Measurements from ENCODE around the gene MAP3K1. TPM values are rescaled to one million over a fixed set of nuclear protein-coding genes. Genes with fewer than 3 reads are reported as not detected.
"Not testable (repeated sequence)": the region's sequence is repeated elsewhere in the genome, so short reads cannot be mapped to it uniquely, and the experiment has no call there.

Gene MAP3K1
- 10 to 100 TPM; 20.1 to 20.9 TPM for total RNA-seq

DNA sequence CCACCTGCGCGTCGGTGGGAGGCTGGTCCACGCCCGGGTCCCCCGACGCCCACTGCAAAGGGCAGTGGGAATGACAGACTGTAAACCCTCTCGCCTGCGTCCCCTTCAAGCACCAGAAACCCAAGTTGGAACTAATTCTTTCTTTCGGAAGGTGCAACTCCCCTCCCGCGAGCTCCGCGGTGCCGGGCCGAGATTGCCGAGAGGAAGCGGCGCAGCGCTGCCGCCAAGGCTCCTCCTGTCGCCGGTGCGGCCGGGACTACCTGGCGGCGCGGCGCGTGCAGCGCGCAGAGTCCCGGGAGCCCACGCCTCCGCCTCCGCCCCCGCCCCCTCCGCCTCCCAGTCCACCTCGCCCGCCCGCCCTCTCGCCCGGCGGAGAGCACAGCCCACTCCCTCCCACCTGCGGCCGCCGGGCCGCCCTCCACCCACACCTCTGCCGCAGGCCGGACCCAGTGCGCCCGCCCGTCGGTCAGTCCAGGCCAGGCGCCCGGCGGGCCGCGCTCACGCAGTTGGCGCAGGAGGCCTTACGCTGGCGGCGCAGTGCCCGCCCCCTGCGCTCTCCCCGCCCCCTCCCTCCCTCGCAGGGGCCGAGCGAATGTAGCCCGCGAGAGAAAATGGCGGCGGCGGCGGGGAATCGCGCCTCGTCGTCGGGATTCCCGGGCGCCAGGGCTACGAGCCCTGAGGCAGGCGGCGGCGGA is at the start of gene MAP3K1:
TSS of gene MAP3K1 (plus strand) at position 587 of the 695 bp plus-strand sequence. CDS start at position 612, 25 bp downstream.
- H3K4me1 Mint-ChIP-seq, result peaks cover 37% of the 10 kb centered on the region
- peak within 1 kb of the TSS; percentile 94 for H3K4me3 Mint-ChIP-seq
- peaks cover 6% of the 10 kb centered on the region for H3K27me3 Mint-ChIP-seq
- ATAC-seq (peak; percentile 69), DNase-seq (peak; percentile 80)
- CTCF ChIA-PET, result interaction anchor here (1.3 kb wide), 1 partner anchor 23 kb away, joined by 3 read pairs; no protein-coding TSS in a partner anchor
- no peaks in the 10 kb centered on the region for H3K36me3 Mint-ChIP-seq
- peak within 1 kb of the TSS; percentile 97 for H3K27ac Mint-ChIP-seq
- no peaks in the 10 kb centered on the region for H3K9me3 Mint-ChIP-seq (ENCODE audit: low read depth)

DNA sequence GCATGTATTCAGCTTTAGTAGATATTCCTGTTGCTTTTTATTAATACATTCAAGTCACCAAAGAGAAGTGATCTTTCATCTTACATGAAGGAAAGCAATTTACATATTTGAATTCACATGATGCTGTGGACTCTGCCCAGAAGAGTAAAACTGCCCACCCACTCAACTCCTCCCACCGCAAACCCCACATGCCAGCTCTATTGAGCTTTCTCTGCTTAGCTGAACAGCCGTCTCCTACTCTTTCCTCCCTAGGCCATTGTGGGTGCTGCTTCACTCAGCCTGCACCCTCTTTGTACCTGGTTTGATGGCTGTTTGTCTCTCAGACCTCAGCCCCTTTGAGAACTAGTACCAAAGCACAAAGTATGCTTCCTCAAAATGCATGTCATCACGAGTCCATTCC is 48.4 kb upstream of the MAP3K1 start:
- Mint-ChIP-seq H3K4me3 (no peak overlapping the region), H3K36me3 (no peaks in the 10 kb centered on the region), H3K27ac (no peak overlapping the region), H3K4me1 (no peaks in the 10 kb centered on the region), H3K9me3 (ENCODE audit: low read depth) (no peaks in the 10 kb centered on the region), H3K27me3 (peaks cover 3% of the 10 kb centered on the region)
- DNase-seq (no peak), ATAC-seq (no peak)
- CTCF ChIA-PET, result no interaction called here

DNA sequence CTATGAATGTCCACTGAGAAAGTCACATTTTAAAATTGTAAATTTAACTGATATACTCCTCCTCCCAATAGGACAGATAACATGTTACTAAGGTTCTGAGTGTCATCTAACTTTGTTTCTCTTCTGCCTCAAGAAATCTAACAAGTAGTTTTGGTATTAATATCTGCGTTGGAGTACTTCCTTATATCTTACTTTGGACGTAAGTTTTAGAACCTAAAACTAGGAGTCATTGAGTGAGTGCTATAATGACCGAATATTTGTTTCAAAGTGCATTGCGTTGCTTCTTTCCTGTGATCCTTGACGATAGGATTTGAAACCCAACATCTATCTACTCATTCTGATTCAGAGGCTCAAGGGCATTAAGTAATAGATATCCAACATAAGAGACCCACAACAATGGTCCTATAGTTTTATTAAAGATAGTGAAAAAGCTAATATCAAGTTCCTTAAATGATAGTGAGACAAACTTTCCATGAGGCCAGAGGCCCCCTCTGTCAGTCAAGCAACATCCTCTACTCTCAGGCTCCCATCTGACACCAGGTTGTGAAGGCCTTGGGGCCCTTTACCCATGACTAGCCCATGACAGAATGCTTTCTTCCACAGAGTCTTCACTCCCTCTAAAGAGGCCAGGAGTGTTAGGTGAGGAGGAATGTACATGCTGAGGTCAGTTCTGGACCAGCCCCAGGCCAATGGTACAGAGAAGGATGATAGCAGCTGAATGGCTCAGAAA is 45.3 kb upstream of the MAP3K1 start:
- ATAC-seq, result no peak
- H3K27ac Mint-ChIP-seq, result no peak overlapping the region

GRCh38 chr5:56772767-56773166 is 42.6 kb upstream of the MAP3K1 start:
- no peak overlapping the region for H3K27ac Mint-ChIP-seq
- CTCF ChIA-PET, result interaction anchor here (1.5 kb wide), 1 partner anchor 11 kb away, joined by 4 read pairs; no protein-coding TSS in a partner anchor

More for the DNA sequence above, 45.3 kb upstream of the MAP3K1 start:
- H3K9me3 Mint-ChIP-seq (ENCODE audit: low read depth), result no peaks in the 10 kb centered on the region
- no peaks in the 10 kb centered on the region for H3K4me1 Mint-ChIP-seq
- no peak for DNase-seq
- CTCF ChIA-PET, result no interaction called here
- no peaks in the 10 kb centered on the region for H3K36me3 Mint-ChIP-seq
- H3K4me3 Mint-ChIP-seq, result no peak overlapping the region
- no peaks in the 10 kb centered on the region for H3K27me3 Mint-ChIP-seq

GRCh38 chr5:56774957-56775356 is 40.4 kb upstream of the MAP3K1 start:
- H3K4me1 Mint-ChIP-seq, result no peaks in the 10 kb centered on the region
- DNase-seq, result no peak
- no peaks in the 10 kb centered on the region for H3K9me3 Mint-ChIP-seq (ENCODE audit: low read depth)
- no peak for ATAC-seq
- H3K4me3 Mint-ChIP-seq, result no peak overlapping the region
- no peak overlapping the region for H3K27ac Mint-ChIP-seq
- H3K36me3 Mint-ChIP-seq, result no peaks in the 10 kb centered on the region
- CTCF ChIA-PET, result no interaction called here
- H3K27me3 Mint-ChIP-seq, result peaks cover 14% of the 10 kb centered on the region

More at GRCh38 chr5:56772767-56773166, 42.6 kb upstream of the MAP3K1 start:
- H3K27me3 Mint-ChIP-seq, result peaks cover 4% of the 10 kb centered on the region
- ATAC-seq (no peak), DNase-seq (no peak)
- no peaks in the 10 kb centered on the region for H3K36me3 Mint-ChIP-seq
- no peaks in the 10 kb centered on the region for H3K4me1 Mint-ChIP-seq
- no peaks in the 10 kb centered on the region for H3K9me3 Mint-ChIP-seq (ENCODE audit: low read depth)
- no peak overlapping the region for H3K4me3 Mint-ChIP-seq

DNA sequence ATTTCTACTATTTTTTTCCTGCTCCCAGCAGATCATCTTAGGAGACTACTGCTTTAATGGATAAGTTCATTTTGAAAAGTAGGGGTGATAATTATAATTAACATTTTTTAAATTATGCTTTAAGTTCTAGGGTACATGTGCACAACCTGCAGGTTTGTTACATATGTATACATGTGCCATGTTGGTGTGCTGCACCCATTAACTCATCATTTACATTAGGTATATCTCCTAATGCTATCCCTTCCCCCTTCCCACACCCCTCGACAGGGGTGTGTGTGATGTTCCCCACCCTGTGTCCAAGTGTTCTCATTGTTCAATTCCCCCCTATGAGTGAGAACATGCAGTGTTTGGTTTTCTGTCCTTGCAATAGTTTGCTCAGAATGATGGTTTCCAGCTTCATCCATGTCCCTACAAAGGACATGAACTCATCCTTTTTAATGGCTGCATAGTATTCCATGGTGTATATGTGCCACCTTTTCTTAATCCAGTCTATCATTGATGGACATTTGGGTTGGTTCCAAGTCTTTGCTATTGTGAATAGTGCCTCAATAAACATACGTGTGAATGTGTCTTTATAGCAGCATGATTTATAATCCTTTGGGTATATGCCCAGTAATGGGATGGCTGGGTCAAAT is 39.0 kb upstream of the MAP3K1 start:
- H3K27ac Mint-ChIP-seq; CTCF ChIA-PET; H3K4me1 Mint-ChIP-seq; H3K4me3 Mint-ChIP-seq; H3K36me3 Mint-ChIP-seq; ATAC-seq; DNase-seq; H3K9me3 Mint-ChIP-seq (ENCODE audit: low read depth): not testable (repeated sequence)
- peaks cover 14% of the 10 kb centered on the region for H3K27me3 Mint-ChIP-seq

DNA sequence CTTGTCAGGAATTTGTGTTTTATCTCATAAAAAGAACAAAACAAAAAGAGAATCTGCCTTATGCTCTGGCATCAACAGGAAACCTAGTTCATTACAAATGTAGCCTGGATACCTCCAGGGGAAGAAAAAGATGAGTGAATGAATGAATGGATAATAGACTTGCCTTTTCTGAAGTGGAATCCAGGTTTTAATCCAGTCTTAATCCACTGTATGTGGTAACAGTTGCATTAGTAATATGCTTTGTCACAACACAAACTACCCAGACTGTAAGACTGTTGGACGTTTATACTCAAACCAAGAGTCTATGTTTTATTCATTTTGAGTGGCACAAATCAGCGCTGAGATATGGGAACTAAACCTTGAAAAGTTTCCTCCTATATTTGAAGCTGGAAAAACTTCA is 32.1 kb upstream of the MAP3K1 start:
- CTCF ChIA-PET, result no interaction called here
- Mint-ChIP-seq H3K36me3 (no peaks in the 10 kb centered on the region), H3K9me3 (ENCODE audit: low read depth) (no peaks in the 10 kb centered on the region), H3K27me3 (peaks cover 15% of the 10 kb centered on the region), H3K4me3 (no peak overlapping the region), H3K4me1 (no peaks in the 10 kb centered on the region), H3K27ac (no peak overlapping the region)
- no peak for ATAC-seq
- DNase-seq, result no peak

- DNase-seq (no peak), ATAC-seq (no peak)
- Mint-ChIP-seq H3K36me3 (no peaks in the 10 kb centered on the region), H3K27ac (no peak overlapping the region), H3K27me3 (peaks cover 6% of the 10 kb centered on the region), H3K4me1 (peaks cover under 1% of the 10 kb centered on the region), H3K9me3 (ENCODE audit: low read depth) (no peaks in the 10 kb centered on the region), H3K4me3 (no peak overlapping the region)
- CTCF ChIA-PET, result no interaction called here
Measured at GRCh38 chr5:56786346-56786745, 29.0 kb upstream of the MAP3K1 start.

GRCh38 chr5:56791396-56791795 is 24.0 kb upstream of the MAP3K1 start:
- CTCF ChIA-PET, result no interaction called here
- DNase-seq, result no peak

DNA sequence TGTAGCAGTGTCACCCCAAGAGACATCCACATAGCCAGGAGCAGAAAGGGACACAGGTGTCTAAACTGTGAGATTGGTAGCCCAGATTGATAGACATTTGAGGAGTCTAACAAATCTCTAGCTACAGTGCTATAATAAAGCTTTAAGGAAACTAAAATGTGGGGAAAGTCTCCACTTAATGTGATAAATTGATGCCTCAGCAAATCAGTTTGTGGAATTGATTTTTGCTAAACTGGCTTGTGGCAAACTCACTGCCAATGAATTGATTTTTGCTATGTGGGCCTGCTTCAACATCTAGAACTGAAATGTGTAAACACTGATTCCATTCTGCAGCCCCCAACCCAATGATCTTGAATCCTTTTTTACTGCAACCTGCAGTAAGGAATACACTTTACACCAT is 16.8 kb upstream of the MAP3K1 start:
- no peaks in the 10 kb centered on the region for H3K9me3 Mint-ChIP-seq (ENCODE audit: low read depth)
- peaks cover 33% of the 10 kb centered on the region for H3K27me3 Mint-ChIP-seq
- DNase-seq (no peak), ATAC-seq (no peak)
- no peaks in the 10 kb centered on the region for H3K4me1 Mint-ChIP-seq
- H3K27ac Mint-ChIP-seq, result no peak overlapping the region
- no peak overlapping the region for H3K4me3 Mint-ChIP-seq
- CTCF ChIA-PET, result no interaction called here
- peaks cover 1% of the 10 kb centered on the region for H3K36me3 Mint-ChIP-seq

More at GRCh38 chr5:56791396-56791795, 24.0 kb upstream of the MAP3K1 start:
- H3K27ac Mint-ChIP-seq, result no peak overlapping the region
- peak; percentile 76 for ATAC-seq
- peaks cover 1% of the 10 kb centered on the region for H3K36me3 Mint-ChIP-seq
- H3K9me3 Mint-ChIP-seq (ENCODE audit: low read depth), result no peaks in the 10 kb centered on the region
- peaks cover 2% of the 10 kb centered on the region for H3K27me3 Mint-ChIP-seq
- H3K4me1 Mint-ChIP-seq, result peaks cover 3% of the 10 kb centered on the region
- no peak overlapping the region for H3K4me3 Mint-ChIP-seq

- Mint-ChIP-seq H3K27ac (no peak overlapping the region), H3K4me1 (peaks cover 11% of the 10 kb centered on the region), H3K4me3 (no peak overlapping the region), H3K27me3 (peaks cover 31% of the 10 kb centered on the region), H3K9me3 (ENCODE audit: low read depth) (no peaks in the 10 kb centered on the region), H3K36me3 (no peaks in the 10 kb centered on the region)
- ATAC-seq (no peak), DNase-seq (no peak)
- CTCF ChIA-PET, result no interaction called here
Measured at GRCh38 chr5:56800186-56800585, 15.2 kb upstream of the MAP3K1 start.

GRCh38 chr5:56801256-56801655 is 14.1 kb upstream of the MAP3K1 start:
- Mint-ChIP-seq H3K4me1 (peaks cover 11% of the 10 kb centered on the region), H3K27me3 (peaks cover 31% of the 10 kb centered on the region), H3K36me3 (no peaks in the 10 kb centered on the region), H3K9me3 (ENCODE audit: low read depth) (no peaks in the 10 kb centered on the region), H3K4me3 (no peak overlapping the region), H3K27ac (no peak overlapping the region)
- DNase-seq (no peak), ATAC-seq (no peak)
- CTCF ChIA-PET, result no interaction called here

DNA sequence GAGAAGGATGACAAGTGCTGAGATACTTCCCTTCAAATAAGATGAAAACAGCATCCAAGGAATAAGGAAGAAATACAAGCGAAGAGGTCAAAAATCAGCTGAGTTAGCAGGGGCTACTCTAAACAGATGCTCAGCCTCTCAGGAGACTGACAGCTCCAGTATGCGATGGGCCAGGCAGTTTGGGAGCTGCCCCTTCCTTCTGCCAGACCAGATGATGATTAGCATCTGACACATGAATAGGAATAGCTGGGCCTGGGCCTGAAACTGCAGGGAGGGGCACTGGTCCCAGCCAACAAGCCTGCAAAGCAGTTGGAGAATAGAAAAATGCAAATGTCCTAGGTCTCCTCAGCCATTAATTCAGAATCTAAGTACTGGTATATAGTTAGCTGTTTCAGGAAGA is 13.1 kb upstream of the MAP3K1 start:
- H3K36me3 Mint-ChIP-seq, result no peaks in the 10 kb centered on the region
- CTCF ChIA-PET, result interaction anchor here (1.5 kb wide), 1 partner anchor 532 kb away, joined by 3 read pairs; no protein-coding TSS in a partner anchor
- no peaks in the 10 kb centered on the region for H3K9me3 Mint-ChIP-seq (ENCODE audit: low read depth)
- ATAC-seq (no peak), DNase-seq (no peak)
- H3K27me3 Mint-ChIP-seq, result peaks cover 23% of the 10 kb centered on the region
- no peak overlapping the region for H3K4me3 Mint-ChIP-seq
- peaks cover 11% of the 10 kb centered on the region for H3K4me1 Mint-ChIP-seq
- H3K27ac Mint-ChIP-seq, result no peak overlapping the region
